CD4-positive, alpha-beta T cell treated with Interleukin-10 for 1 hour (primary cell): Measurements from ENCODE around the gene CCSER1.
"Not testable (repeated sequence)": the region's sequence is repeated elsewhere in the genome, so short reads cannot be mapped to it uniquely, and the experiment has no call there.

Experiments
- DNase-seq: peaks from one replicate; pipeline ENCODE4 v3.0.0-alpha.2; 2020

CCSER1 gene

DNA sequence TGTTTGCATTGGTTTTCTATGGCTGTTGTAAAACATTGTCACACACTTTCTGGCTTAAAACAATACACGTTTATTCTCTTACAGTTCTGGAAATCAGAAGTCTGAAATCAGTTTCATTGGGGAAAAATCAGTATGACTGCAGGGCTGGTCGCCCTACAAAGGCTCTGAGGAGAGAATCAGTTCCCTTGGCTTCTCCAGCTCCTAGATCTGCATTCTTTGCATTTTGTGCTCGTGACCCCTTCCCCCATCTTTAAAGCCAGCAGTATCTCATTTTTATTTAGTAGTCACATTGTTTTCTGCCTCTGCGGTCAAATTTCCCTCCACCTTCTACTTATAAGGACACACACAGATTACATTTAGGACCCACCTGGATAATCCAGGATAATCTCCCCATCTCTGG, 1326.9 kb downstream of the CCSER1 start:
- DNase-seq, result no peak

DNA sequence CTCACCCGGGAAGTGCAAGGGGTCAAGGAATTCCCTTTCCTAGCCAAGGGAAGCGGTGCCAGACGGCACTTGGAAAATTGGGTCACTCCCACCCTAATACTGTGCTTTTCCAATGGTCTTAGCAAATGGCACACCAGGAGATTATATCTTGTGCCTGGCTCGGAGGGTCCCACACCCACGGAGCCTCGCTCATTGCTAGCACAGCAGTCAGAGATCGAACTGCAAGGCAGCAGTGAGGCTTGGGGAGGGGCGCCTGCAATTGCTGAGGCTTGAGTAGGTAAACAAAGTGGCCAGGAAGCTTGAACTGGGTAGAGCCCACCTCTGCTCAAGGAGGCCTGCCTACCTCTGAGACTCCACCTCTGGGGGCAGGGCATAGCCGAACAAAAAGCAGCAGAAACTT, 1335.4 kb downstream of the CCSER1 start:
- not testable (repeated sequence) for DNase-seq

DNA sequence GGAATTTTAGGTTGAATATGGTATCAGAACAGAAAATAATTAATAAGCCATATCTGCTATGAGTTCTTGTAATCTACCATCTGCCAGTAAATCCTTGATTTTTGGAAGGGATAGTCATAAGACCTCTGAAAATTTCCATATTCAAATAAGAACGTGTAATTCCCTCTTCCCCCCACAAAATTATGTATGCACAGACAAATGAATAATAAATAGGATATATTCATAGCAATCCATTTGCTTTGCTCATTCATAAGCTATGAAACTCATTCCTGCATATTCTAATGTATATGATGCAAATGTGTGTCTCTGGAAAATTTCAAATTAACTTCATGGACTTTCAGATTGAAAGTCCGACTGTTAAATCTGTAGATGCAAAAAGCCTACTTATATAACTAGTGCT, 1343.5 kb downstream of the CCSER1 start:
- no peak for DNase-seq

DNA sequence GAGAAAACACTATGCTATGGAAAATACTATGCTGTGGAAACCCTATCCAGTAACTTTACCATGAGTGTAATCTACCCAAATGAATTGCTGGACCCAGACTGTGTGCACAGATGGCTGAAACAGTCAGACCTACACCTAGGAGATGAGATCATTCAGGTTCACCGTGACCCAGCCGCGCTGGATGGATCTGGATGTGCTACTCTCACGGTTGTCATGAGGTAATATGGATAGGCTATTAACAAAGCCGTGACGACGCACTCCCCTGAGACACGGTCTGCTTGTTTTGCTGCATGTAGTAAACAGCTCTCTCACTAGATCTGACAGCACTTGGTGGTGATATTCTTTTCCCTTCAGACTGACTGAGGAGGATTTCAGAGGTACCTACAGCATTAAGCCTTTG, 1344.1 kb downstream of the CCSER1 start:
- no peak for DNase-seq

DNA sequence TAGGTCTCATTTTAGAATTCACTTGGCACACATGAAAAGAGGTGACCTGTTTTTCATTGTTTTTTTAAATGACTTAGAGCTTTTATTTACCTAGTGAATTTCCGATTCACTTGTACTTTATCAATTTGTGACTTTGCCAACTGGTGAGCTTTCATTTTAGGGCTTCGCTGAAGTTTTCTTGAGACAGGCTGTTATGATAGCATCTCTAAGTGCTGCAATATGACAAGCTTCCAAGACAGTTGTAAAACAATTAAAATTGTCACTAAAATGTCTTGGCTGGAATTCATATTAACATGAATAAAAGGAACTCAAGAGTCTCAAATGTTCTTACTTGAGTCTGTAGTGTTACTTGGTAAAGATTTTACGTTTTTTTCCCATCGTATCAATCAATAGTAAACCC, 1344.9 kb downstream of the CCSER1 start:
- DNase-seq, result no peak

DNA sequence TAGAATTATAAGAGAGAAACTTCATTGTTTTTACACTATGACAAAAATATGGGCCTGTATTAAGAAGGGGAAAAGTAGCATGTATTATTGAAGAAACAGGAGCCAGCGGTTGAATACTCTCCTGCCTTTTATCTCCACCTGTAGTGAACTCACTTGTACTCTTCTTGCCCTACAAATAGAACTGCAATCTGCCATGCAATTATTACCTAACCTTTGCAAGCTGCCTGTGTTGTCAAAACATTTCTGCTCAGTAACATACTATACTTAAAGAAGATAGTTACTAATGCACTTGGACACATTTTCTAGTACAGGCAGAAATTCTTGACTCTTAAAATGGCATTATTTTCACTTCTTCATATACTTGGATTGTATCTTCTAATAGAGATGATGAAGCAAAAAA, 1358.2 kb downstream of the CCSER1 start:
- DNase-seq, result no peak

DNA sequence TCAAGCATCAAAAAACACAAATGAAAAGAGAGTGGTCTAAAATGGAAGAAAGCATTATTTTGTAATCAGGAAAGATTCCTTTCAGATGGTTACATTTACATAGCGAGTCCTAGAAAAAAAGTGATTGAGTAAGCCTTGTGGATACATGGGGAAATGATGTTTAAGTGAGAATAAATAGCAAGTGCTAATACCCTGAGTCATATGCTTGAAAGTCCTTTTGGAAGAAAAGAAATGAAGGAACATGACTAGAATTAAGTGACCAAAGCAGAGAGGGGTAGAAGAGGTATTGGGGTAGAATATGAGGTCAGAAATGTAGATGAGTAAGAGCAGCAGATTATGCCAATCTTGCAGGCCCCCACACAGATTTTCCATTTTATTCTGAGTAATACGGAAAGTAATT, 1361.8 kb downstream of the CCSER1 start:
- DNase-seq, result no peak

DNA sequence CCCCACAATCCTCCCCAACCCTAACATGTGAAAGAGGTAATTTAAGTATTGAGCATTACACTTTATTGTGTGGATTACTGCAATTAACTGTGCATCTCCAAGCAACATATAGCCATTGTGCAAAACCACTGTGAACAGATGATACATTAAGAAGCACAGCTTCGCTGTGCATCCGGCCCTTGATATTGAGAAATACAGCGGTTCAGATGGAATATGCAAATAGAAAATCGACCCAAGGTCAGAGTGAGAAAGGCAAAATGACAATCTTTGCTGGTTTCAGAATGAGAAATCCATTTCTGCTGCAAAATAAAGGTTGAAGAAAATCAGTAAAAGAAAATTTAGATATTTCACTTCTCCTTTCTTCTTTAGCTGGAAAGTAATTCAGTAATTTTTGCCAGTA, 1370.7 kb downstream of the CCSER1 start:
- no peak for DNase-seq

DNA sequence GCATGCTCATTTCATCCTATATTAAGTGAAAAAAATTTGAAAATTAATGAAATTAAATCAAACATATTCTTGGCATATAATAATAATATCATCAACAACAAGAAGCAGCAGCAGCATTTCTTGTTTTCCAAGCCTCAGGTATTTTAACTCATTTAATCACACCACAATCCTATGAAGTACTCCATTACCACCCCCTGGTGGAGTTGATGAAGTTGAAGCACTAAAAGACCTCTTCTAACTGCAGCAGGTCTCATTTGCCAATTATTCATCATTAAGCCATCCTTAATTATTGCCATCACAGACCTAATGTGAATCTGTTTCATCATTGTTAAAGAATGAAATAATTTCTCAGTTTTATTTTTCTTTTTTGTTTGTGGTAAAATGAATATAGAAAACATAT, 1375.2 kb downstream of the CCSER1 start:
- DNase-seq, result no peak

DNA sequence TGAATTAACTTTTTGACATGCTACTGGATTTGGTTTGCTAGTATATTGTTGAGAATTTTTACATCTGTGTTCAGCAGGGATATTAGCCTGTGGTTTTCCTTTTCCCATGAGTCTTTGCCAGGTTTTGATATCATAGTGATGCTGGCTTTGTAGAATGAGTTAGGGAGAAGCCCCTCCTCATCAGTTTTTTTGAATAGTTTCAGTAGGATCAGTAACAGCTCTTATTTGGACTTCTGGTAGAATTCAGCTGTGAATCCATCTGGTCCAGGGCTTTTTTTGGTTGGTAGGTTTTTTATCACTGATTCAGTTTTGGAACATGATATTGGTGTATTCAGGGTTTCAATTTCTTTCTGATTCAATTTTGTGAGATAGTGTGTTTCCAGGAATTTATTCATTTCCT, 1386.1 kb downstream of the CCSER1 start:
- DNase-seq, result no peak

DNA sequence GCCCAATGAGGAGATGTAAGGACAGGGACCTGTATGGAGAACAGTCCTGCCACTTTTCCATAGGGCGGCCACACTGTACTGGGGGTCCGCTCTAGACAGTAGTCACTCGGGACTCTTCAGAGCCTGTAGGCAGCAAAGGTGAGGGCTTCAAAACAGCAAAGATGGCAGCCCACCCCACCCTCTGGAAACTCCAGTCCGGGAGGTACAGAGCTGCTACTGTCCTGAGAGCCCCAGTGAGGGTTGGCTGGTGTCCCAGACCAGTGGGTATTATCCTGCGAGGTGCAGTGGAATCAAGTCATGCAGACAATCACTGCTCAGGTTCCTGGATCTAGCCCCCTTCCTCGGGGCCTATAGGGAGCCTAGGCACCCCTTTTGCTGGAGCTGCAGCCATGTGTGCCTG, 1392.0 kb downstream of the CCSER1 start:
- DNase-seq, result no peak

DNA sequence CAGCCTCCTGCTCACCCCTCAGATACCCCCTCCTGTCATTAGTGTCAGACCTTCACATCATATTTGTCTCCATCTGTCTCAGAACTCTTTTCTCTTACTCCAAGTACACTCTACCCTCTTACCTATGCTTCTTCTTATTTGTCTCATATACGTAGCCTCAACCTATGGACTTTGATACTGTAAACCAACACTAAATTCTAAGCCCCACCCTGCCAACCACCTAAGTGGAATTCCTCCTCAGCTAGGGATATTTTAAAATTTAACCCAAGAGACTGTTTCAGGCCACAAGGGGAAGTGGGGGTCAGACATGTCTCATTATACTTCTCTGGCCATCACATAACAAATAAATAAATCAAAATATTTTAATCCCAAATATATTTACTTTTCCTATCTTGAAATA, 1398.4 kb downstream of the CCSER1 start:
- no peak for DNase-seq

DNA sequence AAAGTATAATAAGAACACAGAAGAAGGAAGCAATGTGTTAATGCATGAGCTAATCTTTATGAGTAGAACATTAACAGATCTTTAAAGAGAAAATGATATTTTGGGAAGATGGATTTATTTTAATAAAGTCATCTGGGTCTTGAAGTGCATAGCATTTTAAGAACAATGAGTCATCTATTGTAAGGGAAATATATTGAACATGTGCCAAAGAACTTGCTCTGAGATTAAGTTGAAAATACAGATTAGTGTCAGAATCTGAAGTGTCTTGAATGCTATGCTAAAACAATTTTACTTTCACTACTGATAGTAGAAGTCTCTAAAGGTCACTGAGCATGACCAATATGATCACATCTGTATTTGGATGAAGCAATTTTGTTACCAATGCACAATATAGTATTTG, 1399.9 kb downstream of the CCSER1 start:
- DNase-seq, result no peak

DNA sequence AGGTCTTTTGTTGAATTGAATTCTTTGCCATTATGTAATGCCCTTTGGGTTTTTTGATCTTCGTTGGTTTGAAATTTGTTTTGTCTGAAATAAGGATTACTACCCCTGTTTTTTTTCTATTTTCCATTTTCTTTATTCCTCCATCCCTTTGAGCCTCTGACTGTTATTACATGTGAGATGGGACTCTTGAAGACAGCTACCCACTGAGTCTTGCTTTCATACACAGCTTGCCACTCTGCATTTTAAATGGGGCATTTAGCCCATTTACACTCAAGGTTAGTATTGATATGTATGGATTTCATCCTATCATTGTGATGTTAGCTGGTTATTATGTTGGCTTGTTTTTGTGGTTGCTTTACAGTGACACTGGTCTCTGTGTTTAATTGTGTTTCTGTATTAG, 1440.4 kb downstream of the CCSER1 start:
- no peak for DNase-seq

DNA sequence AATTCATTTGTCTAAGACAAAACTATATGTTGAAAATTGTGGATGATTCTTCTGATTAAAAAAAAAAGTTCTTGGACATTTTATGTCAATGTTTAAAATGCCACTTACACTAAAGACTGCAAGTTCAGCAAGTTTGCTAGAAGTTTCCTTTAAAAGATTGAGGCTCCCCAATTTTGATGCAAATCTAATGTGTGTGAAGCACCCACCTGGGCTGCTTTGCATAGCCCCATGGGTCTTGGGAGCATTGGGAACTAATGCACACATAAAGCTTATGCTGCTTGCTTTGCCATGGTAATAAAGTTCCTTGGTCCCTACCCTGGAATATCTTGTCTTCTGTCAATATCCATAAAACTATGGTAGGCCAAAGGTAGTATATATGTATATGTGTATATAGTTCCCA, 1450.7 kb downstream of the CCSER1 start:
- no peak for DNase-seq

DNA sequence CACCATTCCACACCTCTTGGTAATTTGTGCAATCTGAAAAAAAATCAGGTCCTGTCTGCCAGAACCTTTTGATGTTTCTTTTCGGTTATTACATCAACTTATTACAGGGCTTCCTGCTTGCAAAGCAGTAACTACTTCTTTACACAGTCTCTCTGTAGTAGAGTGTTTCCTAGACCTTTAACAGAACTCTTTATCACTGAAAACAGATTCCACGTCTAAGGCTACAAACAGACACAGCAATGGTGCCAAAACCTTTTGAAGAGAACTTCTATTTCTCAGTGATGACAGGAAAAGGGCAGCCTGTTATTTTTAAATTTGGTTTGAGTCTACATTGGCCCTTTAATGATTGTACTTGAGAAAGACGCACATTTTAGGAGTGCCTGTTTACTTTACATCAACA, 1463.1 kb downstream of the CCSER1 start:
- no peak for DNase-seq

DNA sequence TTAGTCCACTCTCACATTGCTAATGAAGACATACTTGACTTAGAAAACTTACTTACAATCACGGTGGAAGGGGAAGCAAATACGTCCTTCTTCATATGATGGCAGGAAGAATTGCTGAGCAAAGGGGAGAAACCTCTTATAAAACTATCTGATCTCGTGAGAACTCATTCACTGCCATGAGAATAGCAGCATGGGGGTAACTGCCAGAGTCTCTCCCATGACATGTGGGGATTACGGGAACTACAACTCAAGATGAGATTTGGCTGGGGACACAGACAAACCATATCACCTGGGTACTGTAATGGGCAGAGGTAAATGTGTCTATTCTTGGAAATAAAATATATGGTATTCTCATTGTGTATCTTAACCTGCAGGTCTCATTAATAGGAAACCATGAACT, 1464.9 kb downstream of the CCSER1 start:
- no peak for DNase-seq

DNA sequence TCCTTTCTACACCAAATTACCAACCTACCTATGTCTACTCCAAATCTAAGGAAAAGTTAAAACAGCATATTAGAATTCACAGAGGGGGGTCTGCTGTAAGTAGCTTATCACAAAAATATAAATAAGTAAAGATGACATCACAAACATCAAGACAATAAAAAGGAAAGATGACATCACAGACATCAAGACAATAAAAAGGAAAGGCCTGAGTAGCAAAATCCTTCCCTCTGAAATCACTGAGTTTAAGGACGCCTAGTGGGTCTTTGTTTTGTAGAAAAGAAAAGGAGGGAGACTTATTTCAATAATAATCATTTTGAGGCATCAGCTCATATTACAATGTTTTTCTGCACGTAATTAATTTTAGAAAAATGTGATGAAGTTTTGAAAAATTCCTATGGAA, 1469.5 kb downstream of the CCSER1 start:
- DNase-seq, result no peak

DNA sequence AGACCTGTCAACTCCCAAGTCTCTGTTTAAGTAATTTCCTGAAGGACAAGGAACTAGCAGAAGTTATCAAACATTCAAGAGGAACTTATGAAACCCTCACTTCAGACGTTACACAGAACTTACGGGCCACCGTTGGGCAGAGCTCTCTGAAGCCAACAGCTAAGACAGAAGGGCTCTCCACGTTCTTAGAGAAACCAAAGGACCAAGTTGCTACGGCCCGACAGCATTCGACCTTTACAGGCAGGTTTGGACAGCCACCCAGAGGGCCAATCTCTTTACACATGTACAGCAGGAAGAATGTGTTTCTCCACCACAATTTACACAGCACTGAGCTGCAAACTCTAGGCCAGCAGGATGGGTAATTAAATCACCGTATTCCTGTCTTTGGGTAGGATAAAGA, 1471.5 kb downstream of the CCSER1 start:
- DNase-seq, result no peak

DNA sequence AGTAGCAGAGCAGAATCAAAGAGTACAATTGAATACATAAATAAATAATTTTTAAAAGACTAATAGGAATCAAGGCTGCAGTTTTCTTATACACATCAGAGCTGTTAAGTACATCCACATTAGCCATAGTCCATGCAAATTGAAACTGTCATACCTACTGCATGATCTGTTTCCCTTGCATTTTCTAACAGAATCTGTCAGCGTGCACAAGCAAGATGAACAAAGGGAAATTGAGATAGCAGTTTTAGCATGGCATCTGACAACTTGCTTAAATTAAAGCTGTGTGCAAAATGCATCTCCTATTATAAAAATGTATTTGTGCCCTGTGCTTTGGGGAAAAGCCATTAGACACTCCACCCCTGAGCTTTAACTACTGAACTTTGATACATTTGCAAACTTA, 1473.1 kb downstream of the CCSER1 start:
- DNase-seq, result no peak

DNA sequence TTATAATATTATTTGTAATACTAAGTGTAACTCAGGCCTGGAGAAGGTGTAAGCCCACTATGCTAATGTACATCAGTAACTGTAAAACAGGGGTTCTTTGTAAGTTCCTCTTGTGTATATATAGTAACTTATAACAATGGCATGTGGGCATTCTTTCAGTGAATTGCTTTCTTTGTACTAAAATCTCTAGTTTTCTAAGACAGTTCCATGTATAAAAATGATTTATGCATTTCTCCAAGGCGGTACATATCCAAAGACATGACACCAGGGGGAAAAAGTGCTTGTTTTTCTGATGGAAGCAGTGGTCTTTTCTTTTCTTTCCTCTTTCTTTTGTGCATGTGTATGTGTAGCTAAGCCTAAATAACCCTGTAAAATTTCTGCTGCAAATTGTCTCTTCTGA, 1474.2 kb downstream of the CCSER1 start:
- DNase-seq, result no peak

DNA sequence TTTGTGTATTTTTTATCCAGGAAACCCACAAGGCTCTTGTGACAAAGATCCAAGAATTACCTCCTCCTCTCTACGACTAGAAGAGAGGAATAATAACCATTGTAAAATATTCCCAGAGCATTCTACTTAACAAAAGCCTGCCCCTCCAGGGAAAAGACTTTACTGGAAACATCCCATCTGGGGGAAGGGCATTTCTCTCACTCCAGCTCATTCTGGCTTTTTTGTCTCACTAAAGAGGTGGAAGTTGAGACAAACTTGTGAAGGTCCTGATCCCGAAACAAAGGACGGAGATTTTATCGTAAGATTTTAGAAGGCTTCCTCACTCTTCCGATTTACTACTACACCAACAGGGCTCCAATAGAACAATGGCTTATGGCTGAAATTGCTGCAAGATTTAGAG, 1484.6 kb downstream of the CCSER1 start:
- no peak for DNase-seq

DNA sequence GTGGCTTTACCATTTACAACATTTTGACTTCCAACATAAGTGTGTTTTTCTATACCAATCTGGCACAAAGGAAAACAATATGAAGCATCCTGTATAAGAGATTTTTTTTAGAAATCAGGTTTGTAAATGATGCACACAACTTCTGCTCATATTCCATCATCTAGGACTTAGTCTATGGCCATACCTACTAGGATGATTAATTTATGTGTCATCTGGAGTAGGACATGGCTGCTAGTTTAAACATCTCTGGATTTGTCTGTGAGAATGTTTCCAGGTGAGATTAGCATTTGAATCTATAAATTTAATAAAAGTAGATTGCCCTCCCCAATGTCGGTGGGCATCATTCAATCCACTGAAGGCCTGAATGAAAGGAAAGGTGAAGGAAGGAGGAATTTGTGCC, 1493.8 kb downstream of the CCSER1 start:
- no peak for DNase-seq

DNA sequence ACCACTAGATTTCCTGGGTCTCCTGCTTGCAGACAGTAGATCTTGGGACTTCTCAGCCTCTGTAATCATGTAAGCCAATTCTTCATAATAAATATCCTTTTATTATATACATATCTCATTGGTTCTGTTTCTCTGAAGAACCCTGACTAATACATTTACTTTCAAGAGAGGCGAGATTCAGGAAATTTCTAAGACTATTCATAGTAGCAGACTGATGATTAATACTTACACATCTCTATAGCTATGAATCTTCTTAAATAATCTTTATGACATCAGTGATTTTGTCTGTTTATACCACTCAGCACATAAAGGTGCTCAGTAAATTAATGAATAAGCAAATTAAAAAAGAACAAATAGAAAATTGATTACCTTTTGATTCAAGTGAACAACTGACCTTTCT, 1494.3 kb downstream of the CCSER1 start:
- DNase-seq, result no peak

DNA sequence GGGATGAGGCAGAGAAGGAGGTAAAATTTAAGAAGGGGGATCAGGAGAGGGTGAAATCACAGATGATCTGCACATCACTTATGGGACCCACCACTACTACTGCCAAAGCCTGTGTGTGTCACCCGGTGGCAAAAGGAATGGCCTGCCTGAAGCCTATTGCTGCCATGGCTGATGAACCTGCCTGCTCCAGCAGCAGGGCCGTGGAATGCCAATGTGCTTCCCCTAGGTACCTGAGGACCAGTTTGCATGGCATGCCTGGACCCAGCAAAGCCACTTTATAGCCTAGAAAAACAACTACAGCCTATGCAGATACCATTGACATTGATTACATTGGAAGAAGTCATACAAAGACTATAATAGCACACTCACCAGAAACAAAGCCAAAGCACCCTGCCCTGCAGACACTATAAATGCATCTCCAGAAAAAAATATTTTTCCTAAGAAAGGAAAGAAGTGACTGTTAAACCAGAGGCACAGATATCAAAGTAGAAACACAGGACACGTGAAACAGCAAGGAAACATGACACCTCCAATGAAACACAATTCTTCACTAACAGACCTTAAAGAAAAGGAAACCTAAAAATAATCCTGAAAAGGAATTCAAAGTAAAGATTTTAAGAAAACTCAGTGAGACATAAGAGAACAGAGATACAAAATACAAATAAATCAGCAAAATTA, 1495.9 kb downstream of the CCSER1 start:
- no peak for DNase-seq

DNA sequence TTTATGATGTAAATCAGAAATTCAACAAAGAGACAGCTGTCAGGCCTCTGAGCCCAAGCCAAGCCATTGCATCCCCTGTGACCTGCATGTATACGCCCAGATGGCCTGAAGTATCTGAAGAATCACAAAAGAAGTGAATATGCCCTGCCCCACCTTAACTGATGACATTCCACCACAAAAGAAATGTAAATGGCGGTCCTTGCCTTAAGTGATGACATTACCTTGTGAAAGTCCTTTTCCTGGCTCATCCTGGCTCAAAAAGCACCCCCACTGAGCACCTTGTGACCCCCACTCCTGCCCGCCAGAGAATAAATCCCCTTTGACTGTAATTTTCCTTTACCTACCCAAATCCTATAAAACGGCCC, 1496.4 kb downstream of the CCSER1 start:
- not testable (repeated sequence) for DNase-seq
